IMR-90 (cell line): ENCODE results near the gene TMEM17.

Experiments used
- CTCF ChIP-seq: conservative IDR thresholded peaks from 2 replicates; pipeline ENCODE4 v1.5.1; 2012; ENCODE audit warnings: mild to moderate bottlenecking, low read depth, low read length, improper control_type of control experiment
- MAFK ChIP-seq: IDR thresholded peaks from 2 replicates; pipeline ENCODE4 v1.6.1; 2012; ENCODE audit warnings: low read depth, low read length, improper control_type of control experiment

- no peak for TF ChIP-seq CTCF
- no peak for TF ChIP-seq MAFK
Measured at GRCh38 chr2:62478093-62478580, 27.9 kb downstream of the TMEM17 start.
